Measurements from ENCODE around the gene PRSS33.

PRSS33 gene

GRCh38 chr16:2786061-2786825 lies 1.1 kb downstream of the PRSS33 start:
- TF ChIP-seq EZH2phosphoT487 (conservative IDR thresholded peaks at IDR 0.05; ENCODE audit: low read length): no peak
- TF ChIP-seq, protein P1, sequence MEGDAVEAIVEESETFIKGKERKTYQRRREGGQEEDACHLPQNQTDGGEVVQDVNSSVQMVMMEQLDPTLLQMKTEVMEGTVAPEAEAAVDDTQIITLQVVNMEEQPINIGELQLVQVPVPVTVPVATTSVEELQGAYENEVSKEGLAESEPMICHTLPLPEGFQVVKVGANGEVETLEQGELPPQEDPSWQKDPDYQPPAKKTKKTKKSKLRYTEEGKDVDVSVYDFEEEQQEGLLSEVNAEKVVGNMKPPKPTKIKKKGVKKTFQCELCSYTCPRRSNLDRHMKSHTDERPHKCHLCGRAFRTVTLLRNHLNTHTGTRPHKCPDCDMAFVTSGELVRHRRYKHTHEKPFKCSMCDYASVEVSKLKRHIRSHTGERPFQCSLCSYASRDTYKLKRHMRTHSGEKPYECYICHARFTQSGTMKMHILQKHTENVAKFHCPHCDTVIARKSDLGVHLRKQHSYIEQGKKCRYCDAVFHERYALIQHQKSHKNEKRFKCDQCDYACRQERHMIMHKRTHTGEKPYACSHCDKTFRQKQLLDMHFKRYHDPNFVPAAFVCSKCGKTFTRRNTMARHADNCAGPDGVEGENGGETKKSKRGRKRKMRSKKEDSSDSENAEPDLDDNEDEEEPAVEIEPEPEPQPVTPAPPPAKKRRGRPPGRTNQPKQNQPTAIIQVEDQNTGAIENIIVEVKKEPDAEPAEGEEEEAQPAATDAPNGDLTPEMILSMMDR (IDR thresholded peaks at IDR 0.05; ENCODE audit: insufficient read depth, low read length, poor library complexity, severe bottlenecking): no peak
- Histone ChIP-seq H3K9me3 (ENCODE audit: insufficient read depth, low read length) (no peaks in the 10 kb centered on the region), H3K4me3 (ENCODE audit: insufficient read depth, low read length, poor library complexity, severe bottlenecking) (no peak overlapping the region), H3K27ac (ENCODE audit: low read depth, low read length) (no peak overlapping the region), H3K79me2 (ENCODE audit: insufficient read depth, low read length) (no peaks in the 10 kb centered on the region), H3K27me3 (ENCODE audit: low read length) (no peaks in the 10 kb centered on the region), H4K20me1 (ENCODE audit: low read depth, low read length) (no peaks in the 10 kb centered on the region), H3F3A (ENCODE audit: insufficient read depth) (no peaks in the 10 kb centered on the region), H3K36me3 (ENCODE audit: low read length) (no peaks in the 10 kb centered on the region), H3K9ac (ENCODE audit: low read length) (no peak overlapping the region), H2AFZ (ENCODE audit: low read depth, low read length, severe bottlenecking) (no peak overlapping the region), H3K4me2 (ENCODE audit: low read depth, low read length, poor library complexity, severe bottlenecking) (no peak overlapping the region), H3K9me2 (replicated peaks; ENCODE audit: insufficient read depth, low read length) (no peaks in the 10 kb centered on the region)

- H3K9me2 ChIP-seq (replicated peaks; ENCODE audit: insufficient read depth, low read length): no peaks in the 10 kb centered on the region
- H3K4me3 ChIP-seq (ENCODE audit: insufficient read depth, low read length, poor library complexity, severe bottlenecking): no peak overlapping the region
- no peaks in the 10 kb centered on the region for H4K20me1 ChIP-seq (ENCODE audit: low read depth, low read length)
- H3K79me2 ChIP-seq (ENCODE audit: insufficient read depth, low read length): no peaks in the 10 kb centered on the region
- H3K9me3 ChIP-seq (ENCODE audit: insufficient read depth, low read length): no peaks in the 10 kb centered on the region
- H3K27me3 ChIP-seq (ENCODE audit: low read length): no peaks in the 10 kb centered on the region
- no peak overlapping the region for H3K4me2 ChIP-seq (ENCODE audit: low read depth, low read length, poor library complexity, severe bottlenecking)
- H3K9ac ChIP-seq (ENCODE audit: low read length): no peak overlapping the region
- H3K36me3 ChIP-seq (ENCODE audit: low read length): no peaks in the 10 kb centered on the region
- H2AFZ ChIP-seq (ENCODE audit: low read depth, low read length, severe bottlenecking): no peak overlapping the region
- no peak overlapping the region for H3K27ac ChIP-seq (ENCODE audit: low read depth, low read length)
- H3F3A ChIP-seq (ENCODE audit: insufficient read depth): no peaks in the 10 kb centered on the region
- TF ChIP-seq, protein P1 (IDR thresholded peaks at IDR 0.05; ENCODE audit: insufficient read depth, low read length, poor library complexity, severe bottlenecking): no peak
- no peak for TF ChIP-seq EZH2phosphoT487 (conservative IDR thresholded peaks at IDR 0.05; ENCODE audit: low read length)
Observed at GRCh38 chr16:2785101-2785991, 2.0 kb downstream of the PRSS33 start.

DNA sequence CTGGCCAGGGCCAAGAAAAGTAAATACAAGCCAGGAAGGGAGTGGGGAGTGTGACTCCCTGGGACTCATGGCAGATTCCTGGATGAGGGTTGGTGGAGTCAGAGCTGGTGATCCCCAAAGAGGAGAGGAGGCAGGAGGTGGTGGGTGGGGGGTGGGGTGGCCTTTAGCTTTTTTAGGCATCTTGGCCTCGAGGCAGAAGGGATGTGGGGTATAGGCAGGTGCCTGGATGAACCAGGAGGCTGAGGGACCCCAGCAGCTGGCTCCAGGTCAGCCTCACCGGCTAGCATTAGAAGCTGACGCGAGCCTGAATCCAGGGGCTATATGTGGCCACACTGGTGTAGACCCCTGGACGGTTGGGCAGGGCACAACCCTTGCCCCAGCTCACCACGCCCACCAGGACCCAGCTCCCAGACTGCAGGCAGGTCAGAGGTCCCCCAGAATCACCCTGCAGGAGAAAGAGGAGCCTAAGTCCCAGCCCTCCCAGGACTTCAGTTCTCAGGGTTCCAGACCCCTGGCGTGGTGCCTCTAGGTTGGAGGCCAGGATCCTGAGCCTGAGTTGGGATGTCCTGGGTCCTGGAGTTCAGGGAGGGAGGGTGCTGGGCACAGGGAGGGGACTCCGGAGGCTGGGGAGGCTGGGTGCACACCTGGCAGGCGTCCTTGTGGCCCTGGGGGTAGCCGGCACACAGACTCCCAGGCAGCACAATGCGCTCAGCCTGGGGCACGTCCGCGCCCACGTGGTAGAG lies 2.8 kb downstream of the PRSS33 start:
- Histone ChIP-seq H2AFZ (ENCODE audit: low read depth, low read length, severe bottlenecking) (no peak overlapping the region), H3K36me3 (ENCODE audit: low read length) (no peaks in the 10 kb centered on the region), H4K20me1 (ENCODE audit: low read depth, low read length) (no peaks in the 10 kb centered on the region), H3K4me2 (ENCODE audit: low read depth, low read length, poor library complexity, severe bottlenecking) (no peak overlapping the region), H3K79me2 (ENCODE audit: insufficient read depth, low read length) (no peaks in the 10 kb centered on the region), H3K9ac (ENCODE audit: low read length) (no peak overlapping the region), H3K4me3 (ENCODE audit: insufficient read depth, low read length, poor library complexity, severe bottlenecking) (no peak overlapping the region), H3F3A (ENCODE audit: insufficient read depth) (no peaks in the 10 kb centered on the region), H3K9me3 (ENCODE audit: insufficient read depth, low read length) (no peaks in the 10 kb centered on the region), H3K9me2 (replicated peaks; ENCODE audit: insufficient read depth, low read length) (no peaks in the 10 kb centered on the region), H3K27me3 (ENCODE audit: low read length) (no peaks in the 10 kb centered on the region), H3K27ac (ENCODE audit: low read depth, low read length) (no peak overlapping the region)
- no peak for TF ChIP-seq EZH2phosphoT487 (conservative IDR thresholded peaks at IDR 0.05; ENCODE audit: low read length)
- TF ChIP-seq, protein P1 (IDR thresholded peaks at IDR 0.05; ENCODE audit: insufficient read depth, low read length, poor library complexity, severe bottlenecking): no peak

Measured in SU-DHL-6 (cell line).